Activated naive CD8-positive, alpha-beta T cell treated with anti-CD3 and anti-CD28 coated beads, Interleukin-2, amount 50 U/mL, for 24 hours (primary cell): ENCODE results near the gene SLC15A2.

Experiments
- ATAC-seq: fragments of 150-1000 bp; cut with Tn5 transposase; one replicate; pipeline ENCODE4 v1.10.0; 2021
- DNase-seq: peaks from one replicate; pipeline ENCODE4 v3.0.0; 2021
- H3K27ac Mint-ChIP-seq: one replicate; pipeline ENCODE4 v1.8.0; 2021; ENCODE audit warnings: mild to moderate bottlenecking, mixed read lengths
- H3K27me3 Mint-ChIP-seq: one replicate; pipeline ENCODE4 v1.8.0; 2021; ENCODE audit warnings: mixed read lengths
- H3K36me3 Mint-ChIP-seq: one replicate; pipeline ENCODE4 v1.8.0; 2021; ENCODE audit warnings: low read depth, mixed read lengths
- H3K4me1 Mint-ChIP-seq: one replicate; pipeline ENCODE4 v1.8.0; 2021; ENCODE audit warnings: mixed read lengths
- H3K4me3 Mint-ChIP-seq: one replicate; pipeline ENCODE4 v1.8.0; 2021; ENCODE audit warnings: mild to moderate bottlenecking, moderate library complexity, mixed read lengths
- H3K9me3 Mint-ChIP-seq: one replicate; pipeline ENCODE4 v1.8.0; 2021; ENCODE audit warnings: mixed read lengths

SLC15A2 gene

GRCh38 chr3:121985846-121986245 lies 91.6 kb downstream of the SLC15A2 start:
- H3K4me3 Mint-ChIP-seq: no peak overlapping the region
- H3K36me3 Mint-ChIP-seq: peaks cover 3% of the 10 kb centered on the region
- no peak overlapping the region for H3K27ac Mint-ChIP-seq
- peaks cover 24% of the 10 kb centered on the region for H3K9me3 Mint-ChIP-seq
- ATAC-seq (no peak), DNase-seq (no peak)
- peaks cover 19% of the 10 kb centered on the region for H3K4me1 Mint-ChIP-seq
- peaks cover 4% of the 10 kb centered on the region for H3K27me3 Mint-ChIP-seq

GRCh38 chr3:121988146-121988545 lies 93.9 kb downstream of the SLC15A2 start:
- Mint-ChIP-seq H3K9me3 (peaks cover 22% of the 10 kb centered on the region), H3K36me3 (peaks cover 3% of the 10 kb centered on the region), H3K27me3 (no peaks in the 10 kb centered on the region), H3K4me3 (no peak overlapping the region), H3K27ac (peak overlapping the region; percentile 24), H3K4me1 (peaks cover 15% of the 10 kb centered on the region)
- ATAC-seq: peak; percentile 56
- no peak for DNase-seq

- ATAC-seq (no peak), DNase-seq (no peak)
- Mint-ChIP-seq H3K27ac (no peak overlapping the region), H3K4me3 (no peak overlapping the region), H3K27me3 (no peaks in the 10 kb centered on the region), H3K4me1 (peaks cover 17% of the 10 kb centered on the region), H3K9me3 (peaks cover 5% of the 10 kb centered on the region), H3K36me3 (peaks cover 3% of the 10 kb centered on the region)
These were observed 95.7 kb downstream of the SLC15A2 start for GRCh38 chr3:121989943-121990342.

- H3K4me1 Mint-ChIP-seq: peaks cover 39% of the 10 kb centered on the region
- H3K36me3 Mint-ChIP-seq: no peaks in the 10 kb centered on the region
- no peaks in the 10 kb centered on the region for H3K9me3 Mint-ChIP-seq
- H3K27ac Mint-ChIP-seq: no peak overlapping the region
- no peaks in the 10 kb centered on the region for H3K27me3 Mint-ChIP-seq
- DNase-seq: no peak
- ATAC-seq: no peak
- H3K4me3 Mint-ChIP-seq: no peak overlapping the region
These were observed 98.7 kb downstream of the SLC15A2 start for GRCh38 chr3:121992601-121993560.
